GM12878 (cell line): ENCODE measurements around the gene GPR155. TPM values are rescaled to one million over a fixed set of nuclear protein-coding genes. Genes with fewer than 3 reads are reported as not detected.

Experiments
- ATAC-seq: fragments of 200-7000 bp; cut with Tn5 transposase; 3 replicates; pipeline ENCODE4 v1.9.1; 2020; ENCODE audit warnings: mild to moderate bottlenecking, moderate library complexity
- BruUV-seq: library from RNA; stranded (reverse); fragments of 400-500 nt; replicated peaks from 2 replicates; lab custom pipeline; 2021; lab: Mats Ljungman, UMichigan
- CTCF ChIA-PET: fragments of 300-600 bp; sonication (Branson Sonifier 250); formaldehyde crosslinking; extraction: SDS; loops from one replicate; lab custom pipeline; 2021; ENCODE audit warnings: inconsistent platforms; lab: Yijun Ruan, JAX
- POLR2A ChIA-PET: fragments of 350-600 bp; formaldehyde crosslinking; extraction: SDS; loops from one replicate; lab custom pipeline; 2021; ENCODE audit warnings: inconsistent platforms; lab: Charles Lee
- RAD21 ChIA-PET: fragments of 300-600 bp; sonication (Branson Sonifier 250); formaldehyde crosslinking; loops from one replicate; lab custom pipeline; 2023; ENCODE audit warnings: antibody characterized with exemption; ENCODE audit not compliant: unreplicated experiment; lab: Charles Lee
- SMC1A ChIA-PET: fragments of 300-600 bp; sonication (Branson Sonifier 250); formaldehyde crosslinking; loops from one replicate; lab custom pipeline; 2023; ENCODE audit not compliant: unreplicated experiment, uncharacterized antibody; lab: Charles Lee
- DNase-seq: peaks from one replicate; pipeline ENCODE4 v3.0.0-alpha.2; 2011; ENCODE audit warnings: low read depth, low spot score
- FAIRE-seq: peaks from 3 replicates; lab custom pipeline; 2011; peaks lifted over from hg19 to GRCh38; lab: Jason Lieb, UNC
- H2AFZ ChIP-seq: 2 replicates; pipeline ENCODE4 v1.6.0; 2011; ENCODE audit warnings: low read depth, low read length, control low read depth; ENCODE audit not compliant: control insufficient read depth
- H3K27ac ChIP-seq: 2 replicates; pipeline ENCODE4 v1.5.1; 2011; ENCODE audit warnings: control low read depth; ENCODE audit not compliant: control insufficient read depth, insufficient read depth
- H3K27me3 ChIP-seq, 2 experiments: replicated peaks in 1 of 2; 2 replicates each; pipeline versions ENCODE4 v1.6.0 to v1.6.1; 2011; ENCODE audit warnings: low read length in 1 of 2; ENCODE audit not compliant: control insufficient read depth in 2 of 2, insufficient read depth in 2 of 2
- H3K36me3 ChIP-seq, 2 experiments: 2 replicates each; pipeline ENCODE4 v1.5.1; 2011; ENCODE audit warnings: low read length in 1 of 2; ENCODE audit not compliant: control insufficient read depth in 2 of 2, insufficient read depth in 2 of 2
- H3K4me1 ChIP-seq: 2 replicates; pipeline ENCODE4 v1.6.1; 2011; ENCODE audit warnings: mild to moderate bottlenecking, low read length, moderate library complexity, mixed read lengths; ENCODE audit not compliant: control insufficient read depth, insufficient read depth
- H3K4me2 ChIP-seq: 2 replicates; pipeline ENCODE4 v1.6.0; 2011; ENCODE audit warnings: control low read depth; ENCODE audit not compliant: control insufficient read depth, insufficient read depth
- H3K4me3 ChIP-seq: fragments of 200-600 bp; sonication (generic); 2 replicates; pipeline ENCODE4 v1.5.1; 2016
- H3K79me2 ChIP-seq: 2 replicates; pipeline ENCODE4 v1.6.0; 2011; ENCODE audit warnings: low read length; ENCODE audit not compliant: control insufficient read depth, insufficient read depth
- H3K9ac ChIP-seq: 2 replicates; pipeline ENCODE4 v1.8.0; 2011; ENCODE audit warnings: low read length, control low read depth, mixed read lengths; ENCODE audit not compliant: control insufficient read depth, insufficient read depth
- H3K9me3 ChIP-seq: replicated peaks from 3 replicates; pipeline ENCODE4 v1.5.1; 2011; ENCODE audit warnings: mild to moderate bottlenecking, low read length; ENCODE audit not compliant: control insufficient read depth, insufficient read depth
- H4K20me1 ChIP-seq: 2 replicates; pipeline ENCODE4 v1.6.0; 2011; ENCODE audit not compliant: control insufficient read depth, insufficient read depth
- CBFB ChIP-seq: IDR thresholded peaks from 2 replicates; pipeline ENCODE4 v1.6.1; 2016; ENCODE audit warnings: antibody characterized with exemption, low read depth
- CEBPZ ChIP-seq: fragments of 150-350 bp; IDR thresholded peaks from 2 replicates; pipeline ENCODE4 v1.6.1; 2016; ENCODE audit warnings: low read depth, low read length
- CHD2 ChIP-seq: IDR thresholded peaks from 2 replicates; pipeline ENCODE4 v1.6.1; 2011; ENCODE audit warnings: low read depth, low read length, improper control_type of control experiment, borderline replicate concordance
- LARP7 ChIP-seq: fragments of 450-650 bp; IDR thresholded peaks from 2 replicates; pipeline ENCODE4 v1.6.1; 2017; ENCODE audit warnings: mild to moderate bottlenecking
- MLLT1 ChIP-seq: fragments of 450-650 bp; IDR thresholded peaks from 2 replicates; pipeline ENCODE4 v1.6.1; 2016; ENCODE audit warnings: mild to moderate bottlenecking
- MTA3 ChIP-seq: IDR thresholded peaks from 2 replicates; pipeline ENCODE4 v1.6.1; 2012; ENCODE audit warnings: low read length, inconsistent platforms, borderline replicate concordance
- MYC ChIP-seq: IDR thresholded peaks from 2 replicates; pipeline ENCODE4 v1.6.1; 2011; ENCODE audit warnings: mild to moderate bottlenecking, low read length, moderate library complexity, inconsistent platforms; ENCODE audit not compliant: insufficient read depth, insufficient replicate concordance, insufficient read length, severe bottlenecking
- RAD21 ChIP-seq: IDR thresholded peaks from 2 replicates; pipeline ENCODE4 v1.6.1; 2011; ENCODE audit warnings: mild to moderate bottlenecking, low read depth, low read length, moderate library complexity; ENCODE audit not compliant: insufficient read depth
- RBBP5 ChIP-seq: fragments of 200-600 bp; sonication (generic); conservative IDR thresholded peaks from 2 replicates; pipeline ENCODE4 v1.6.1; 2016
- SREBF2 ChIP-seq: IDR thresholded peaks from 2 replicates; pipeline ENCODE4 v1.6.1; 2012; ENCODE audit warnings: mild to moderate bottlenecking, low read length
- STAT1 ChIP-seq: fragments of 450-650 bp; conservative IDR thresholded peaks from 2 replicates; pipeline ENCODE4 v1.6.1; 2014; ENCODE audit warnings: antibody characterized with exemption, mild to moderate bottlenecking
- TBL1XR1 ChIP-seq: IDR thresholded peaks from 2 replicates; pipeline ENCODE4 v1.6.1; 2012; ENCODE audit warnings: low read depth, low read length, improper control_type of control experiment
- WRNIP1 ChIP-seq: IDR thresholded peaks from 2 replicates; pipeline ENCODE4 v1.6.1; 2011; ENCODE audit warnings: low read depth, low read length, improper control_type of control experiment, borderline replicate concordance
- ZBTB4 ChIP-seq: fragments of 450-650 bp; formaldehyde crosslinking; IDR thresholded peaks from 2 replicates; pipeline ENCODE4 v1.4.0; 2022; ENCODE audit warnings: mild to moderate bottlenecking, moderate library complexity
- ZNF622 ChIP-seq: fragments of 450-650 bp; IDR thresholded peaks from 2 replicates; pipeline ENCODE4 v1.6.1; 2017; ENCODE audit warnings: mild to moderate bottlenecking, inconsistent platforms
- WGBS: methylation state at CpG from one replicate; pipeline ENCODE4 v1.1.6; 2016; ENCODE audit warnings: low lambda C conversion rate; ENCODE audit not compliant: insufficient replicate concordance, insufficient coverage; ENCODE audit errors: missing lambda C conversion rate; 5-methylcytosine and 5-hydroxymethylcytosine counted together
- in situ Hi-C: fragments of 300-500 bp; cut with MboI; formaldehyde crosslinking; loops from 9 replicates; pipeline ENCODE4 v1.14.3; 2018; ENCODE audit warnings: mixed read lengths
- intact Hi-C: fragments of 100-400 bp; cut with micrococcal nuclease; formaldehyde crosslinking; loops from one replicate; pipeline ENCODE4 v1.14.2; 2022; ENCODE audit not compliant: unreplicated experiment
- polyA plus RNA-seq, 11 experiments: library from polyadenylated mRNA; depleted of rRNA in 4 of 11; unstranded in 6 of 11; stranded (reverse) in 5 of 11; fragments of >200 nt; fragmentation: Nextera tagmentation in 4 of 11; fragmentation: Illumina TruSeq in 1 of 11; extraction: Ambion mirVana in 4 of 11; extraction: Trizol in 1 of 11; gene quantifications; 1 replicate in 1 of 11; 2 replicates in 10 of 11; pipeline versions ENCODE4 v1.2.1 to v1.2.3, GENCODE V29; 2011 to 2016; ENCODE audit warnings: inconsistent platforms in 2 of 11, missing spikeins in 2 of 11, low read depth in 1 of 11
- total RNA-seq, 4 experiments: library from RNA; depleted of rRNA in 3 of 4; stranded (reverse); fragments of >200 nt in 3 of 4; fragmentation: Illumina TruSeq in 1 of 4; extraction: Trizol in 1 of 4; gene quantifications; 2 replicates each; pipeline versions ENCODE4 v1.2.1 to v1.2.3, GENCODE V29; 2013 to 2021

GPR155 gene
- total and polyA plus RNA-seq, 10 of the 15 experiments (the other 5 are each of a cell fraction or from before 2014, with no cell fraction given), result 0.53 to 3.0 (median 1.5) TPM

GRCh38 chr2:174527101-174527721 is 40.4 kb upstream of the GPR155 start:
- CTCF ChIA-PET, result interaction anchor here (1.1 to 1.2 kb wide), 3 partner anchors 19 to 160 kb away, joined by 3 to 4 read pairs (median 3); no protein-coding TSS in a partner anchor
- H3K27me3 ChIP-seq, result no peaks in the 10 kb centered on the region
- H3K27ac ChIP-seq, result no peak overlapping the region
- RAD21 ChIA-PET, result interaction anchor here (0.9 kb wide), 1 partner anchor 65 kb away, joined by 3 read pairs; no protein-coding TSS in a partner anchor
- no peak for ATAC-seq
- H3K4me2 ChIP-seq, result no peak overlapping the region
- no peaks in the 10 kb centered on the region for H3K4me1 ChIP-seq
- 44% methylated on average over 3 of the region's 3 CpGs for WGBS
- POLR2A ChIA-PET, result no interaction called here
- intact Hi-C loops, result no loop called here
- H3K36me3 ChIP-seq, result no peaks in the 10 kb centered on the region
- H3K9ac ChIP-seq, result no peak overlapping the region
- no peak for FAIRE-seq
- no peak overlapping the region for H3K4me3 ChIP-seq
- no peaks in the 10 kb centered on the region for H4K20me1 ChIP-seq
- H2AFZ ChIP-seq, result no peak overlapping the region
- no peaks in the 10 kb centered on the region for H3K79me2 ChIP-seq
- SMC1A ChIA-PET, result no interaction called here
- in situ Hi-C loops, result no loop called here
- no peak for DNase-seq
- no peaks in the 10 kb centered on the region for H3K9me3 ChIP-seq
- BruUV-seq, result no TSS peak
- TF ChIP-seq MLLT1, result no peak
- no peak for TF ChIP-seq MYC
- no peak for TF ChIP-seq TBL1XR1
- TF ChIP-seq MTA3, result no peak
- no peak for TF ChIP-seq CHD2
- TF ChIP-seq WRNIP1, result no peak
- TF ChIP-seq RAD21, result no peak
- no peak for TF ChIP-seq LARP7
- TF ChIP-seq STAT1, result no peak
- no peak for TF ChIP-seq ZNF622
- no peak for TF ChIP-seq ZBTB4
- no peak for TF ChIP-seq SREBF2
- no peak for TF ChIP-seq RBBP5
- no peak for TF ChIP-seq CEBPZ
- TF ChIP-seq CBFB, result no peak
